Endodermal cell (in vitro differentiated cells): Measurements from ENCODE around the gene CYSLTR2. TPM values are rescaled to one million over a fixed set of nuclear protein-coding genes. Genes with fewer than 3 reads are reported as not detected.

Source experiments
- DNase-seq: peaks from one replicate; pipeline ENCODE4 v3.0.0-alpha.2; 2017
- H3K27ac ChIP-seq: 2 replicates; pipeline ENCODE4 v1.5.1; 2013; ENCODE audit warnings: mild to moderate bottlenecking, low read depth, low read length, moderate library complexity
- H3K27me3 ChIP-seq: 2 replicates; pipeline ENCODE4 v1.6.1; 2013; ENCODE audit warnings: mild to moderate bottlenecking, low read length, moderate library complexity; ENCODE audit not compliant: insufficient read depth, control insufficient read depth, poor library complexity, severe bottlenecking
- H3K36me3 ChIP-seq: 2 replicates; pipeline ENCODE4 v1.7.0; 2013; ENCODE audit warnings: mild to moderate bottlenecking, low read length, moderate library complexity; ENCODE audit not compliant: control insufficient read depth, insufficient read depth
- H3K4me1 ChIP-seq: one replicate; pipeline ENCODE4 v1.7.0; 2013; ENCODE audit warnings: low read length; ENCODE audit not compliant: control insufficient read depth, insufficient read depth
- H3K4me3 ChIP-seq: 2 replicates; pipeline ENCODE4 v1.5.1; 2013; ENCODE audit warnings: mild to moderate bottlenecking, low read length, moderate library complexity
- H3K9ac ChIP-seq: 2 replicates; pipeline ENCODE4 v1.6.1; 2013; ENCODE audit warnings: mild to moderate bottlenecking, low read length, moderate library complexity; ENCODE audit not compliant: poor library complexity, severe bottlenecking; ENCODE audit errors: extremely low read depth
- H3K9me3 ChIP-seq: 2 replicates; pipeline ENCODE4 v1.6.1; 2013; ENCODE audit warnings: mild to moderate bottlenecking, low read length, moderate library complexity; ENCODE audit not compliant: control insufficient read depth
- H3K27ac Mint-ChIP-seq: 2 replicates; pipeline ENCODE4 v1.8.0; 2020; ENCODE audit warnings: mixed read lengths
- H3K27me3 Mint-ChIP-seq: 2 replicates; pipeline ENCODE4 v1.8.0; 2021; ENCODE audit warnings: mild to moderate bottlenecking, mixed read lengths; ENCODE audit not compliant: insufficient read depth
- H3K36me3 Mint-ChIP-seq: 2 replicates; pipeline ENCODE4 v1.8.0; 2020; ENCODE audit warnings: low read depth, mixed read lengths
- H3K4me1 Mint-ChIP-seq: 2 replicates; pipeline ENCODE4 v1.8.0; 2020; ENCODE audit warnings: mixed read lengths
- H3K4me3 Mint-ChIP-seq: 2 replicates; pipeline ENCODE4 v1.8.0; 2020; ENCODE audit warnings: mild to moderate bottlenecking, moderate library complexity, mixed read lengths
- H3K9me3 Mint-ChIP-seq: 2 replicates; pipeline ENCODE4 v1.8.0; 2020; ENCODE audit warnings: mild to moderate bottlenecking, mixed read lengths
- CTCF ChIP-seq: fragments of 200-600 bp; sonication (generic); conservative IDR thresholded peaks from 2 replicates; pipeline ENCODE4 v1.5.0; 2021; ENCODE audit warnings: antibody characterized with exemption, mild to moderate bottlenecking
- WGBS, 2 experiments: methylation state at CpG; one replicate each; pipeline versions ENCODE4 v1.1.5 to v1.1.7; 2013; ENCODE audit warnings: missing lambda C conversion rate in 2 of 2, mixed read lengths in 1 of 2; ENCODE audit not compliant: insufficient coverage in 1 of 2, insufficient read length in 1 of 2; 5-methylcytosine and 5-hydroxymethylcytosine counted together
- total RNA-seq, 2 donors: library from RNA; stranded (reverse); fragmentation: NEBNext Ultra II Directional in 1 of 2; extraction: Animal tissue kit (Norgen Biotek cat#: 25700) in 1 of 2; gene quantifications; 2 replicates in 1 of 2; 3 replicates in 1 of 2; pipeline ENCODE4 v1.2.1, GENCODE V29; 2021

The CYSLTR2 gene
- total RNA-seq, 2 donors from 2014 or later: not detected

GRCh38 chr13:48739386-48739964 lies 85.7 kb downstream of the CYSLTR2 start:
- Mint-ChIP-seq H3K27ac (no peak overlapping the region), H3K4me1 (peaks cover 16% of the 10 kb centered on the region), H3K4me3 (no peak overlapping the region), H3K27me3 (no peaks in the 10 kb centered on the region), H3K9me3 (no peaks in the 10 kb centered on the region), H3K36me3 (no peaks in the 10 kb centered on the region)
- Histone ChIP-seq H3K27ac (no peak overlapping the region), H3K4me3 (no peak overlapping the region), H3K9ac (no peak overlapping the region), H3K9me3 (no peaks in the 10 kb centered on the region), H3K27me3 (no peaks in the 10 kb centered on the region), H3K36me3 (no peaks in the 10 kb centered on the region), H3K4me1 (peaks cover 6% of the 10 kb centered on the region)
- no peak for DNase-seq
- 87 to 93% methylated on average over 7 to 9 of the region's 9 CpGs for WGBS, 2 experiments
- TF ChIP-seq CTCF: no peak

GRCh38 chr13:48741377-48741776 lies 87.6 kb downstream of the CYSLTR2 start:
- Histone ChIP-seq H3K4me3 (no peak overlapping the region), H3K4me1 (peaks cover 6% of the 10 kb centered on the region), H3K9ac (no peak overlapping the region), H3K36me3 (no peaks in the 10 kb centered on the region), H3K9me3 (no peaks in the 10 kb centered on the region), H3K27me3 (no peaks in the 10 kb centered on the region), H3K27ac (no peak overlapping the region)
- Mint-ChIP-seq H3K4me1 (peaks cover 11% of the 10 kb centered on the region), H3K36me3 (no peaks in the 10 kb centered on the region), H3K27ac (no peak overlapping the region), H3K27me3 (no peaks in the 10 kb centered on the region), H3K4me3 (no peak overlapping the region), H3K9me3 (no peaks in the 10 kb centered on the region)
- TF ChIP-seq CTCF: no peak
- 86 to 93% methylated on average over 2 of the region's 2 CpGs for WGBS, 2 experiments
- DNase-seq: no peak

DNA sequence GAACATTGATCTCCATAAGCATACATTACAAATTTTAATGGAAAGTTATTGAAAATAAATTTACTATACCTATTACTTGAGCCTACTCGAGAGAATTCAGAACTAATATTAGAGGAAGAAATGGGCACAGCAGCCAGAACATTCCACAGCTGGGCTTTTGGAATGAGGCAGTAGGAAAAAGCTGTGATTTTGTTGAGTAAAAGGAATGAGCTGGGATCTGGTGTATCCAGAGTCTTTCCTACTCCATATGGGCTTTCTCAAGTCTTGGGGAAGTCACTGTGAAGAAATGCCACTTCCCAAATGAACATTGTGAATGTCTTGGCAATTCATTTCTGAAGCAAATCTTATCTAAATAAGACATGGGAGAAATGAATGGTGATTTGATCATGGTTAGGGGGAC lies 93.1 kb downstream of the CYSLTR2 start:
- Mint-ChIP-seq H3K9me3 (no peaks in the 10 kb centered on the region), H3K36me3 (no peaks in the 10 kb centered on the region), H3K4me1 (peaks cover 1% of the 10 kb centered on the region), H3K27me3 (no peaks in the 10 kb centered on the region), H3K4me3 (no peak overlapping the region), H3K27ac (no peak overlapping the region)
- H3K4me1 ChIP-seq: no peaks in the 10 kb centered on the region
- H3K36me3 ChIP-seq: no peaks in the 10 kb centered on the region
- no peaks in the 10 kb centered on the region for H3K27me3 ChIP-seq
- no peak for TF ChIP-seq CTCF
- H3K27ac ChIP-seq: no peak overlapping the region
- H3K4me3 ChIP-seq: no peak overlapping the region
- H3K9me3 ChIP-seq: no peaks in the 10 kb centered on the region
- no peak for DNase-seq
- WGBS, 2 experiments: 93% methylated on average over 1 of the region's 1 CpG; no CpG with 5 or more reads in 1 of the 2 experiments
- no peak overlapping the region for H3K9ac ChIP-seq
